Ishikawa (cell line): ENCODE data around the gene ID1.

Source experiments
- CEBPB ChIP-seq: IDR thresholded peaks from 2 replicates; pipeline ENCODE4 v1.6.1; 2012
- CREB1 ChIP-seq: IDR thresholded peaks from 2 replicates; pipeline ENCODE4 v1.6.1; 2012; ENCODE audit warnings: low read depth
- EGR1 ChIP-seq: IDR thresholded peaks from 2 replicates; pipeline ENCODE4 v1.6.1; 2012
- EP300 ChIP-seq: IDR thresholded peaks from 2 replicates; pipeline ENCODE4 v1.6.1; 2012; ENCODE audit warnings: borderline replicate concordance
- MAX ChIP-seq: IDR thresholded peaks from 2 replicates; pipeline ENCODE4 v1.6.1; 2012
- RAD21 ChIP-seq: IDR thresholded peaks from 2 replicates; pipeline ENCODE4 v1.6.1; 2012; ENCODE audit warnings: low read depth
- REST ChIP-seq: IDR thresholded peaks from 2 replicates; pipeline ENCODE4 v1.6.1; 2012; ENCODE audit warnings: low read depth, mild to moderate bottlenecking
- TAF1 ChIP-seq: IDR thresholded peaks from 2 replicates; pipeline ENCODE4 v1.6.1; 2012; ENCODE audit warnings: low read depth, mild to moderate bottlenecking
- TCF12 ChIP-seq: IDR thresholded peaks from 2 replicates; pipeline ENCODE4 v1.6.1; 2012; ENCODE audit warnings: low read depth
- TEAD4 ChIP-seq: IDR thresholded peaks from 2 replicates; pipeline ENCODE4 v1.6.1; 2012
- USF1 ChIP-seq: IDR thresholded peaks from 2 replicates; pipeline ENCODE4 v1.6.1; 2012
- YY1 ChIP-seq: IDR thresholded peaks from 2 replicates; pipeline ENCODE4 v1.6.1; 2012; ENCODE audit warnings: low read depth
- ZBTB7A ChIP-seq: IDR thresholded peaks from 2 replicates; pipeline ENCODE4 v1.6.1; 2012; ENCODE audit warnings: low read depth

- TF ChIP-seq TEAD4: no peak
- no peak for TF ChIP-seq EP300
- no peak for TF ChIP-seq MAX
- no peak for TF ChIP-seq CREB1
- TF ChIP-seq RAD21: no peak
- no peak for TF ChIP-seq YY1
- TF ChIP-seq USF1: no peak
- no peak for TF ChIP-seq CEBPB
- no peak for TF ChIP-seq EGR1
- TF ChIP-seq TAF1: no peak
- TF ChIP-seq REST: no peak
- TF ChIP-seq TCF12: no peak
- no peak for TF ChIP-seq ZBTB7A
Measured at GRCh38 chr20:31640259-31640658, 35.2 kb downstream of the ID1 start.
